GM23338 (cell line): ENCODE measurements around the gene ITPR2. TPM values are rescaled to one million over a fixed set of nuclear protein-coding genes. Genes with fewer than 3 reads are reported as not detected.

Source experiments
- ATAC-seq: fragments of 200-7000 bp; cut with Tn5 transposase; 3 replicates; pipeline ENCODE4 v1.9.1; 2020
- DNase-seq: peaks from one replicate; pipeline ENCODE4 v3.0.0-alpha.2; 2015; ENCODE audit warnings: low spot score
- H2AFZ ChIP-seq: fragments of 200-600 bp; sonication (generic); 2 replicates; pipeline ENCODE4 v1.8.0; 2016; ENCODE audit warnings: antibody characterized with exemption, mild to moderate bottlenecking, moderate library complexity
- H3F3A ChIP-seq: fragments of 200-600 bp; sonication (generic); replicated peaks from 2 replicates; pipeline ENCODE4 v1.8.0; 2017; ENCODE audit warnings: antibody characterized with exemption, mixed run types, low read depth
- H3K27ac ChIP-seq: fragments of 200-600 bp; sonication (generic); 2 replicates; pipeline ENCODE4 v1.6.1; 2016; ENCODE audit warnings: low read depth
- H3K27me3 ChIP-seq: fragments of 200-600 bp; sonication (generic); 2 replicates; pipeline ENCODE4 v1.8.0; 2016; ENCODE audit warnings: mild to moderate bottlenecking, mixed run types, moderate library complexity; ENCODE audit not compliant: insufficient read depth
- H3K36me3 ChIP-seq: fragments of 200-600 bp; sonication (generic); 2 replicates; pipeline ENCODE4 v1.8.0; 2016; ENCODE audit warnings: mild to moderate bottlenecking; ENCODE audit not compliant: insufficient read depth
- H3K4me1 ChIP-seq: fragments of 200-600 bp; sonication (generic); 2 replicates; pipeline ENCODE4 v1.8.0; 2016; ENCODE audit warnings: mild to moderate bottlenecking, moderate library complexity; ENCODE audit not compliant: insufficient read depth
- H3K4me2 ChIP-seq: fragments of 200-600 bp; sonication (generic); 2 replicates; pipeline ENCODE4 v1.7.1; 2017; ENCODE audit warnings: mixed run types
- H3K4me3 ChIP-seq: fragments of 200-600 bp; sonication (generic); 2 replicates; pipeline ENCODE4 v1.6.1; 2016; ENCODE audit warnings: mixed run types
- H3K79me2 ChIP-seq: fragments of 200-600 bp; sonication (generic); replicated peaks from 2 replicates; pipeline ENCODE4 v1.8.0; 2017; ENCODE audit warnings: mild to moderate bottlenecking; ENCODE audit not compliant: insufficient read depth
- H3K9me2 ChIP-seq: fragments of 200-600 bp; sonication (generic); 2 replicates; pipeline ENCODE4 v1.8.0; 2017; ENCODE audit not compliant: insufficient read depth
- H4K20me1 ChIP-seq: fragments of 200-600 bp; sonication (generic); replicated peaks from 2 replicates; pipeline ENCODE4 v1.8.0; 2017; ENCODE audit warnings: mild to moderate bottlenecking; ENCODE audit not compliant: insufficient read depth
- H3K27ac Mint-ChIP-seq: 2 replicates; pipeline ENCODE4 v1.8.0; 2020; ENCODE audit warnings: inconsistent platforms, mild to moderate bottlenecking, moderate library complexity, mixed read lengths
- H3K27me3 Mint-ChIP-seq: 3 replicates; pipeline ENCODE4 v1.8.0; 2022; ENCODE audit warnings: low read depth, mild to moderate bottlenecking, moderate library complexity, mixed read lengths, inconsistent platforms; ENCODE audit not compliant: insufficient read depth, poor library complexity
- H3K36me3 Mint-ChIP-seq: 3 replicates; pipeline ENCODE4 v1.8.0; 2021; ENCODE audit warnings: low read depth, mild to moderate bottlenecking, inconsistent platforms, moderate library complexity, mixed read lengths
- H3K4me1 Mint-ChIP-seq: 3 replicates; pipeline ENCODE4 v1.8.0; 2020; ENCODE audit warnings: mild to moderate bottlenecking, inconsistent platforms, mixed read lengths
- H3K4me3 Mint-ChIP-seq: 3 replicates; pipeline ENCODE4 v1.8.0; 2021; ENCODE audit warnings: moderate library complexity, mild to moderate bottlenecking, inconsistent platforms, mixed read lengths
- H3K9me3 Mint-ChIP-seq: 3 replicates; pipeline ENCODE4 v1.8.0; 2020; ENCODE audit warnings: moderate library complexity, mild to moderate bottlenecking, inconsistent platforms, mixed read lengths
- CREB1 ChIP-seq: fragments of 250-450 bp; sonication (Bioruptor Pico); IDR thresholded peaks from 2 replicates; pipeline ENCODE4 v1.5.0; 2020; ENCODE audit warnings: low read depth, mild to moderate bottlenecking, moderate library complexity
- CTCF ChIP-seq, 2 experiments: fragments of 200-600 bp in 1 of 2; sonication (generic) in 1 of 2; conservative IDR thresholded peaks; 2 replicates each; pipeline versions ENCODE4 v1.5.1 to v1.6.1; 2016 to 2017; ENCODE audit warnings: antibody characterized with exemption in 2 of 2, low read depth in 2 of 2, mild to moderate bottlenecking in 2 of 2, moderate library complexity in 1 of 2
- ETS1 ChIP-seq: IDR thresholded peaks from 2 replicates; pipeline ENCODE4 v1.6.1; 2016; ENCODE audit warnings: antibody characterized with exemption
- EZH2 ChIP-seq: fragments of 200-600 bp; sonication (generic); IDR thresholded peaks from one replicate; pipeline ENCODE4 v1.8.0; 2017; ENCODE audit warnings: antibody characterized with exemption, mild to moderate bottlenecking, low read depth; ENCODE audit not compliant: unreplicated experiment
- EZH2phosphoT487 ChIP-seq: fragments of 200-600 bp; sonication (generic); IDR thresholded peaks from one replicate; pipeline ENCODE4 v1.8.1; 2018; ENCODE audit warnings: antibody characterized with exemption; ENCODE audit not compliant: unreplicated experiment
- JUNB ChIP-seq: IDR thresholded peaks from one replicate; pipeline ENCODE4 v1.6.1; 2016; ENCODE audit warnings: antibody characterized with exemption; ENCODE audit not compliant: unreplicated experiment
- NANOG ChIP-seq: IDR thresholded peaks from 2 replicates; pipeline ENCODE4 v1.6.1; 2016; ENCODE audit warnings: antibody characterized with exemption, borderline replicate concordance
- POLR2AphosphoS5 ChIP-seq: IDR thresholded peaks from 2 replicates; pipeline ENCODE4 v1.6.1; 2016; ENCODE audit warnings: antibody characterized with exemption, low read depth
- REST ChIP-seq: IDR thresholded peaks from one replicate; pipeline ENCODE4 v1.6.1; 2018; ENCODE audit warnings: antibody characterized with exemption; ENCODE audit not compliant: unreplicated experiment
- STAT1 ChIP-seq: IDR thresholded peaks from one replicate; pipeline ENCODE4 v1.6.1; 2016; ENCODE audit warnings: antibody characterized with exemption; ENCODE audit not compliant: unreplicated experiment
- ZNF114 ChIP-seq: fragments of 250-450 bp; sonication (Bioruptor Pico); IDR thresholded peaks from 2 replicates; pipeline ENCODE4 v1.5.0; 2020; ENCODE audit warnings: mild to moderate bottlenecking, moderate library complexity
- ZNF331 ChIP-seq: fragments of 250-450 bp; sonication (Bioruptor Pico); IDR thresholded peaks from 2 replicates; pipeline ENCODE4 v1.5.0; 2020; ENCODE audit warnings: low read depth, mild to moderate bottlenecking, moderate library complexity
- polyA plus RNA-seq: library from polyadenylated mRNA; unstranded; fragments of >200 nt; fragmentation: Nextera tagmentation; extraction: Ambion mirVana; gene quantifications from 2 replicates; pipeline ENCODE4 v1.2.1, GENCODE V29; 2016
- total RNA-seq: library from RNA; depleted of rRNA; stranded (reverse); fragments of >200 nt; shearing (Covaris generic); gene quantifications from 2 replicates; pipeline ENCODE4 v1.2.3, GENCODE V29; 2014

ITPR2 gene
- total and polyA plus RNA-seq, 2 experiments from 2014 or later, result 44.5 to 65.2 TPM

GRCh38 chr12:26715232-26715631 is 117.8 kb downstream of the ITPR2 start (continued):
- TF ChIP-seq REST (no peak), ZNF331 (CRISPR knock-in tag) (no peak)

GRCh38 chr12:26713885-26714383 is 119.1 kb downstream of the ITPR2 start:
- Histone ChIP-seq H3K79me2 (no peaks in the 10 kb centered on the region), H3K27me3 (no peaks in the 10 kb centered on the region), H3K4me1 (peaks cover 38% of the 10 kb centered on the region), H2AFZ (no peak overlapping the region), H3K27ac (no peak overlapping the region), H3K36me3 (peaks cover 21% of the 10 kb centered on the region; the same call in 1 of the 2 replicates), H3F3A (0 out of 2 replicates have a peak, but pooled peaks cover 4% of the 10 kb centered on the region), H3K9me2 (no peaks in the 10 kb centered on the region), H4K20me1 (no peaks in the 10 kb centered on the region), H3K4me3 (no peak overlapping the region), H3K4me2 (no peak overlapping the region; the same call in 1 of the 2 replicates)
- DNase-seq (no peak), ATAC-seq (no peak)
- peaks cover 35% of the 10 kb centered on the region for H3K4me1 Mint-ChIP-seq
- no peak overlapping the region for H3K4me3 Mint-ChIP-seq
- H3K36me3 Mint-ChIP-seq, result peaks cover 21% of the 10 kb centered on the region
- H3K27me3 Mint-ChIP-seq, result no peaks in the 10 kb centered on the region
- no peaks in the 10 kb centered on the region for H3K9me3 Mint-ChIP-seq
- no peak overlapping the region for H3K27ac Mint-ChIP-seq
- TF ChIP-seq JUNB (no peak), STAT1 (no peak), POLR2AphosphoS5 (no peak), EZH2phosphoT487 (no peak), NANOG (no peak), ZNF331 (CRISPR knock-in tag) (no peak), REST (no peak), CREB1 (CRISPR knock-in tag) (no peak), ZNF114 (CRISPR knock-in tag) (no peak), EZH2 (no peak), CTCF (conservative IDR thresholded peaks at IDR 0.05; ENCODE audit: low read depth in 2 of 2) (no peak), ETS1 (no peak)
